ENCODE results near the gene PAFAH1B1.
"Not testable (repeated sequence)": the region's sequence is repeated elsewhere in the genome, so short reads cannot be mapped to it uniquely, and the experiment has no call there.

PAFAH1B1 gene

DNA sequence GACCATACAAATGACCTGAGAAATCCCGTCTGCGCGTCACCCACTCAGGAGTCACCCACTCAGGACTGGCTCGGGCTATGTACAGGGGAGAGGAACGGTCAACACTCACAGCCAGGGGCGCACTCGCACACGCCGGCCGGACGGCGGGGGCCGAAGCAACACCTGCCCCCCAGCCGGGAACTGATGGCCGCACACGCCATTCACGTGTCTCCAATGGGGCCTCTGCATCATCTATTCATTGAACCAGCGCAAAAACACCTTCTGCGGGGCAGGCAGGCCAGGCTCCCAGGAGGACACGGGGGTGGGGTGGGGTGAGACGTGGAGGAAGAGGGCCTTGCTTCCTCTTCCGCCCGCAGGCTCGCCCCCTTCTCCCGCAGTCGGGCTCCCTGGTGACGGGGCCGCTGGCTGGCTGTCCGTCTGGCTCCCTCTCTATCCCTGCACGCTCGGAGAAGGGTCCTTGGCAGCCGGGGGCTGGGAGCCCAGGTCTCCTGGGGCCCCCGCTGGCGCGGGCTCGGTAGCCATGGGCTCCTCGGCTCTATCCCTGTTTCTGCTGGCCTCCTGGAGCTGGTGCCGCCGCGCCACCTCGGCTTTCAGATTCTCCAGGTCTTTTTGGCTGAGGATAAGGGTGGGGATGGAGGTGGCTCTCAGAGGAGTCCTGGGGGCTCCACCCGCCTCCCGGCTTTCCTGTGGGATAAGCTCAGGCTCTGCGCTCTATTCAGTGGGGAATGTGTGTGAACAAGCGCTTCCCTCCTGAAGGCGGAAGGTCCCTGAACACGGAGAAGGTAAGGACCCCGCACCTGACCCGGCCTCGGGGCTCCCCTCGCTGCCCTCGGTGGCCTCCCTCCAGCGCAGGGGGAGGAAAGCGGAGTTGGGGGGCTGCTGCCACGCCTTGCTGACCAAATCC lies 97.0 kb downstream of the PAFAH1B1 start:
- no peak for DNase-seq

DNA sequence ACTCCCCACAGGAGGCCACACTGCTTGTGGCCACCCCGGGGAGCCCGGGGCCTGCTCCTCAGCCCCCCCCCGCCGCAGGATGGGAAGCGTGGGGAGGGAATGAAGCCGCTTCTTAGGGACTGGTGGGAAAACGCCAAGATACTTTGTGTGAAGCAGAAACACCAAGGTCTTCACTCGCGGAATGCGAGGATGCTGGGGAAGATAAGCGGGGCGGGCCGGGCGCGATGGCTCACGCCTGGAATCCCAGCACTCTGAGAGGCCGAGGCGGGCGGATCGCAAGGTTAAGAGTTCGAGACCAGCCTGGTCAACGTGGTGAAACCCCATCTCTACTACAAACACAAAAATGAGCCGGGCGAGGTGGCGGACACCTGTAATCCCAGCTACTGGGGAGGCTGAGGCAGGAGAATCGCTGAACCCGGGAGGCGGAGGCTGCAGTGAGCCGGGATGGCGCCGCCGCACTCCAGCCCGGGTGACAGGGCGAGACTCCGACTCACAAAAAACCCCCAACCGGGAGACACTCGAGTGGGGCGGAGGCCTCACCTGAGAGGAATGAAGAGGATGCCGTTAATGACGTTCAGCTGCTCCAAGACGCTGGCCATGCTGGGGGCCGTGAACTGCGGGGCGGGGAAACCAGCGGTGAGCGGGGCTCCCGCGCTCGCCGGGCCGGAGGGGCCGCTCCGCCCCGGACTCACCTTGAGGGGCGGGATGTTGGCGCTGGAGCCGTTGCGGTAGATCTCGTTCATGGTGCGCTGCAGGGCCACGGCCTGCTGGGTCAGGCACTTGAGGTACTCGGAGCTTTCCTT lies 97.8 kb downstream of the PAFAH1B1 start:
- DNase-seq, result no peak

GRCh38 chr17:2691965-2692780 lies 98.7 kb downstream of the PAFAH1B1 start:
- no peak for DNase-seq

GRCh38 chr17:2692781-2693135 lies 99.3 kb downstream of the PAFAH1B1 start:
- DNase-seq, result no peak

- no peak for DNase-seq
Measured at GRCh38 chr17:2693561-2694380, 100.3 kb downstream of the PAFAH1B1 start.

DNA sequence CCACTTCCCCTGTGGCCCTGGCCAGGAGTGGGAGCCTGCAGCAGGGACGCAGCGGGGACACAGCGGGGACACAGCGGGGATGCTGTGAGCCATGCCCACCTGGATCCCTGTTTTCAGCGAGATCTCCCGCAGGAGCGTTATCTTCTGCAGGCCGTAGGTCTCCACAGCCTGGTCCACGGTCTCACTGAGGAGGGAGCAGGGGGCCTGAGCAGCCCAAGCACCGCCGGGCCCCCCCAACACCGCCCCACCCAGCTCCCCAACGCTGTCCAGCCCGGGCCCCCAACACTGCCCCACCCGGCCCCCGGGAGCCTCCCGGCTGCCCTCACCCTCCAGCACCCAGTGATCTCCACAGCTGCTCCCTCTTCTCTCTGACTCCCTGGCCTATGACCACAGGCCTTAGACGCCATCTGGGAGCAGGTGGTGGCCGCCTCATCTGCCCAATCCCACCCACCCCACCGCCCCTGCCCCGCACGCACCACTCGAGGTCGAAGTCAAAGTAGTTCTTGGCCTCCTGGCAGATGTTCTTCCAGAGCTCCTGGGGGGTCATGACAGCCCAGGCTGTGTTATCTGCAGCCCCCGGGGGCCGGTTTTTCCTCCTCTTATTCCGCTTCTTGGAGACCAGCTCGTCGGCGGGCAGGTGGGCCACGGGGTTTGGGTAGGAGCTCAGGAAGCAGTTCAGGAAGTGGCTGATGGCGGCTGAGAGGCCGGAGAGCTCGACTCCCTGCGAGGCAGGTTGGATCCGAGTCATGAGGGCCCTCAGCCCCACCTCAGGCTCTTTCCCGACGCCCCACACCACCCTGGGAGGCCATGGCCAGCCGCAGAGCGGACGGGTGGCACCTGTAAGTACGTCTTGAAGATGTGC lies 101.2 kb downstream of the PAFAH1B1 start:
- DNase-seq, result no peak

DNA sequence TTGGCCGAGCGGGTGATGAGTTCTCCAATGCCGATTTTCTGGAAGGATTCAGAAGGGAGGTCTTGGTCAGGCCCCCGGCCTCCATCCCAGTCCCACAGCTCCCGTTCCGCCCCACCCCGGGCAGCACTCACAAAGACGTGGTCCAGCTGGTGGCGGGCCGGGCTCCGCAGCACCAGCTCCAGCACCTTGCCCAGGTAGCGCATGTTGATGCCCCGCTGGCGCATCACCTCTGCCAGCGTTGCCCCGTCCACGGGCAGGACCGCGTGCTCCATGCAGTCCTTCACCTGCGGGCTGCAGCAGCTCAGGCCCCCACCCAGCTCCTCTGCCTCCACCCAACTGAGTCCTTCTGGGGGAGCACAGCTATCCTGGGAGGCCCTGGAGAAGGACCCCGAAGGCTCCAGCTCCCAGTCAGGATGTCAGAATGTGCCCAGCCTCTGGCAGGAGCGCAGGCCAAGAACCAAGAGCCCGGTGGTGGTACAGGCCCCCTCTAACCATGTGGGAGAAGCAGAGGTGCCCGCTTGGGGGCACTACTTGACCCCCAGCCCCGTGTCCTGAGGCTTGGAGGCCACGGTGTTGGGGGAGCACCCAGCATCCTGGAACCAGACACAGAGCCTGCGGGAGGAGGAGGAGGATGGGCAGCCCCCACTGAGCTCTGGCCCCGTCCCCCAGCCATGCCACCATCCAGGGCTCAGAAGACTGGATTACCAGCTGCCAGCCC lies 101.9 kb downstream of the PAFAH1B1 start:
- DNase-seq, result no peak

DNA sequence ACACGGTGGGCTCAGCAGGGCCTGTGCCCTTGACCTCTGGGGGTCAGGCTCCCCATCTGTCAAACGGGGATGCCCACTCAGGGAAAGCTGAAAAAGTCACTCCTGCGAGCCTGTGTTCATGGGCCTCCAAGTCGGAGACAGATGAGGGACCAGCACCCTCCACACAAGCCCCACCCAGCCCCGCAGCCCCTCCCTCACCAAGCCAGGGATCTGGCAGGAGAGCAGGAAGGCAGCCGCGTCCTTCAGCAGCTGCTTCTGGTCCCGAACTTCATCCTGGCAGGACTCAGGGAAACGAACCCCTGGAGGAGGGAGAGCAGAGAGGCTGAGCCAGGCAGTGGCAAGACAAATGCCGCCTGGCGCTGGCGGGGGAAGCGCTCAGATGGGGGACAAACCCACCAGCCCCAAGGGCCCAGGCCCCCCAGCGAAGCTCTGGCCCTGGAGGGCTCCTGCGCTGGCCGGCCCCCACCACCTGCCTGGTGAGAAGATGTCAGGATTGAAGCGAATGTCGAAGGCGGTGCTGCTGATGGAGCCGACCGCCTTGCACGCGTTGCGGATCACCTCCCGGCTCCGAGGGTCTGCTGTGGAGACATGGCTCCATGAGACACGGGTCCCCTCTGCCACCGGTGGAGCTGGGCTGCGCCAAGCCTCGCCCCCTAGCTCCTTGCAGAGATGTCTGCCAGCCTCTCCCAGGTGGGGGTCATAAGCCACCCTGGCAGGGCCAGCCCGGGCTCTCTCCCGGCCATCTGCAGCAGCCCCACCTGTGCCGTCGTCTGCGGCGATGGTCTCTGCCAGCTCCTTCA lies 102.7 kb downstream of the PAFAH1B1 start:
- DNase-seq, result no peak

DNA sequence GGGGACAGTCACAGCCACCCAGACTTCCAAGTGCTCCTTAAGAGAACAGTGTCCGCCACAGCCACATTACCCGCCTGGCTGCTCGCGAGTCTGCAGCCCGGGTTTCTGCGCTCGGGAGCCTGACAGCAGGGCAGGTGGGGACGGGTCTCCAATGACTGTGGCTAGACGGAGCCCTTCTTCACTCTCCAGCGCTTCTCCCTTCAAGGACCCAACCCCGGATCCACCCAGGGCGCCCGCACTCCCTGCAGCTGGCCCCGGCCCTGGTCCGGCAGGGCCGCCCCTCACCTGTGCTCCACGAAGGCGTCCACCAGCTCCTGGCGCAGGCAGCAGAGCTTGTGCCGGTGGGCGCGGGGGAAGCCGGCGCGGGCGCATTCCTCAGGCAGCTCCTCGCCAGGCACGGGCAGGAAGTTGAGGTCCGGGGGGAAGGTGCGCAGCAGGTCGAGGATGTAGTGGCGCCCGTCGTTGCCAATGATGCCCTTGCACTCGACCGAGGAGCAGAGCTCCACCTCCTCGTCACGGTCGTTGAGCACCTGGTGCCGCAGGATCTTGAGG lies 104.2 kb downstream of the PAFAH1B1 start:
- DNase-seq, result no peak

DNA sequence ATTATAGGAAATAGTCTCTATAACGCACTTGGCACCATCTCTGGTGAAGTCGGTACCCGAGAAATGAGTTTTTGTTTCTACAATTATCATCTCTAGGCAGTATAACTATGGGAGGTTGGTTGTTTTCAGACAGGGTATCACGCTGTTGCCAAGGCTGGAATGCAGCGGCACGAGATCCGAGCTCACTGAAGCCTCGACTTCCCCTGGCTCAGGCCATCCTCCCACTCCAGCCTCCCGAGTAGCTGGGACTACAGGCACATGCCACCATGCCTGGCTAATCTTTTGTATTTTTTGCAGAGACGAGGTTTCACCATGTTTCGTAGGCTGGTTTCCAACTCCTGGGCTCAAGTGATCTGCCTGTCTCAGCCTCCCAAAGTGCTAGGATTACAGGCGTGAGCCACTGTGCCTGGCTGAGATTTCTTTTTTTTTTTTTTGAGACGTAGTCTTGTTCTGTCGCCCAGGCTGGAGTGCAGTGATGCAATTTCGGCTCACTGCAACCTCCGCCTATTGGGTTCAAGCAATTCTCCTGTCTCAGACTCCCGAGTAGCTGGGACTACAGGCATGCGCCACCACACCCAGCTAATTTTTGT lies 105.9 kb downstream of the PAFAH1B1 start:
- DNase-seq, result not testable (repeated sequence)

- no peak for DNase-seq
Measured at GRCh38 chr17:2700030-2700490, 106.6 kb downstream of the PAFAH1B1 start.

DNA sequence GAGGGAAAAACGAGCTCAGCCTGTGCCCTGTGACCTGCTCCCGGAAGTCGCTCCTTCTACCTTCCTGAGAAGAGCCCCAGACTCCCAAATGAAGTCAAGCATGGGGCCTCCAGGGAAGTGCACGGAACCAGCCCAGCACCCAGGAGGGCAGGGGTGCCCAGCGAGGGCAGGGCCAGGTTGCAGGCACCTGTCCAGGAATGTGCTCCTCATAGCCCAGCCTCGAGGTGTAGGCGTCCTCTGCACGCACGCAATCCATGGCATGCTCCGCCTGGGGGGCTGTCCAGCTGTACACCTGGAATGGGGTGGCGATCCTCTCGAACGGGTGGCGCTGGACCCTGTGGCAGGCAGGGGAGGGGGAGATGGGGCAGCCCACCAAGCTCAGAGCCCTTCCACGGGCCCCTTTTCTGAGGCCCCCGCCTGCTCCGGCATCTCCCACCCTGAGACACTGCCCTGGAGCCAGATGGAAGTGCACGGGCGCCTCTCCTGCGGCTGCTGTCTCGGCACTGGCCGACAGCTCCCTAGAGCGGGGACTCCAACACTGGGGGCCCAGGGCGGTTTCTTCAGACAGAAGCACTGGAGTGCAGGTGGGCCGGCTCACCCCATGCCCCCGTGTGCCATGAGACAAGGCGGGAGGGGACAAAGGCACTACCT lies 107.2 kb downstream of the PAFAH1B1 start:
- DNase-seq, result no peak

DNA sequence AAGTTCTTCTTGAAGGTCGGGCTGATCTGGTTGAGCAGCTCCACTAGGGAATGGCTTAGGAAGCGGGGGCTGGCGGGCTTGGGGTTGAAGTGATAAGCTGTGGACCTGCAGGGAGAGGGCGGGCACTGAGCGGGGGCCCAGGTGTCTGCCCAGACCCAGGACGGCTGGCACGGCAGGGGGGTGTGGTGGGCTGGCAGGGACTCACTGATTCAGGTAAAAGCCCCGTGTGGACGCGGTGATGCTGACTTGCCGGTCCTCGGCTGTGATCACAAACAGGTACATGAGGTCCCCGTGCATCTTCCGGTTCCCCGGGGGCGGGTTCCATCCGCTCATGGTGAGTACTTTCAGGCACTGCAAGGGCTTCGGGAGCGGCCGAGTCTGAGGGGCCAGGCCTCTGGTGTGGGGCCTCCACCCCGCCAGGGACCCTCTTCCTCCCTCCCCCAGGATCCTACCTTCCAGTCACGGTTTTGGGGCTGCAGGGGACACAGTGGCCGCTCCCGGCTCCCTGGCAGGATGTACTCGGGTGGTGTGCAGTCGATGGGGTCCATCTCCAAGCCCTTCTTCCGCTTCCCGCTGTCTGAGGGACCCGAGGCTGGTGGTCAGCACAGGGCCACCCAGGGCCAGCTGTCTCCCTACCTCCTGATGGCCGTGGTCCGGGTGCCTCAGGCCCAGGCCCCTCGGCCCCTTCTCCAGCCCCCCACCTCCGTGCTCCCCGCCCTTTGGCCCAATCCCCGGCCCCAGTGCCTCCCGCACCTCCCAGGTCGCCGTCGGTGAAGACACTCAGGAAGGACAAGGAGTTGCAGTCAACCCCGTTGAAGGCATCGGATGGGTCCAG lies 107.9 kb downstream of the PAFAH1B1 start:
- no peak for DNase-seq

DNA sequence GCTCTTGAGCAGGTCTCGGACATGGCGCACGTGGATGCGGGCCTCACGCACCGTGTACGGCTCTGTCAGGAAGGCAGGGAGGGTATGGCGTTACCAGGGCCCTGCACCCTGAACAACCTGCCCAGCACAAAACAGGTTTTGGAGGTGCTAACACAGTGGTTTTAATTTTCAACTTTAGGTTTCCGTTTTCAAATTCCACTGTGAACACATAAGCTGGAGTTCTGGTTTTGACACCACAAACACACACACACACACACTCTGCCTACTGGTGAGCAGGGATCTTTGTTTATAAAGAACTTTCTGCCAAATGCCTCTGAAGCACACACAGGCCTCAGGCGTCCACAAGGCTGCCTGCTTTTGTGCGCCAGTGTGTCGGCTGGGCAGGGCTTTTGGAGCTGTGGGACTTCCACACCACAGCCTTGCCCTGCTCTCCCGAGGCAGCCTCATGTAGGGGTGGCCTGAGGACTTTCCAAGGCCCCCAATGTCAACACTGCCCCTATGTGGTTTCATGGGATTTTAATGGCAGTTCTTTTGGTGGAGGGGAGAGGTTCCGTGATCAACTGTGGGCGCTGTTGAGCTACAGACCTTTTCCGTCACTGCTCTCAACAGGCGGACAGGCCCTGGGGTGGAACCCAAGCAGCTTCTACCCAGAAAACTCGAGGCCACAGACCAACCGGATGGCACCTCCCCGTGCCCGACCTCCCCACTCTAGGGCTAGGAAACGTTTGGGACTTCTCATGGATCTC lies 108.7 kb downstream of the PAFAH1B1 start:
- DNase-seq, result no peak

- no peak for DNase-seq
Measured at GRCh38 chr17:2703181-2703580, 109.7 kb downstream of the PAFAH1B1 start.

DNA sequence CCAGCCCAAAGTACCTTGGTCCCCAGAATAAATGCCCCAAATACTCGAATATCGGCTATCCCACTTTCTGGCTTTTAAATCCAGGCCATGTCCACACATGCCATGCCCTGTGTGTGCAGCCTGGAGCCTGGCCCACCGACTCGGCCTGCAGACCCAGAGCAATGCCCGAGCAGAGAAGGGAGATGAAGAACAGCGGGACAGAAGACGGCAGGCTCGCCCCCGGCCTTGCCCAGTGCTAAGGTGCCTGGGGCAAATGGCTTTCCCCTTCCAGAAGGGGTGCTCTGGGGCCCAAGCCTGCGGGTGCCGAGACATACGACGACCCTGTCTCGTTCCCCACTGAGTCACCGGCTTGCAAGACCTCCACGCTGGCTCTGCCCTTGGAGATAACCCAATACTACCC lies 110.2 kb downstream of the PAFAH1B1 start:
- no peak for DNase-seq
